Naive thymus-derived CD4-positive, alpha-beta T cell (primary cell): ENCODE data around the gene ANKS3. TPM values are rescaled to one million over a fixed set of nuclear protein-coding genes. Genes with fewer than 3 reads are reported as not detected.

Source experiments
- ATAC-seq: fragments of 150-1000 bp; cut with Tn5 transposase; 2 replicates; pipeline ENCODE4 v1.10.0; 2021; ENCODE audit warnings: mild to moderate bottlenecking, moderate library complexity
- CTCF ChIA-PET: fragments of 350-600 bp; sonication (Branson Sonifier 250); formaldehyde crosslinking; loops from one replicate; lab custom pipeline; 2021; ENCODE audit warnings: antibody characterized with exemption; lab: Charles Lee
- POLR2A ChIA-PET: fragments of 350-600 bp; sonication (Branson Sonifier 250); formaldehyde crosslinking; loops from one replicate; lab custom pipeline; 2021; ENCODE audit warnings: antibody characterized with exemption, inconsistent platforms; lab: Charles Lee
- DNase-seq, 9 donors: peaks; one replicate each; pipeline versions ENCODE4 v3.0.0 to v3.0.0-alpha.2; 2020 to 2022; ENCODE audit warnings: mixed read lengths in 1 of 9
- H3K27ac ChIP-seq: one replicate; pipeline ENCODE4 v1.7.0; 2013; ENCODE audit warnings: mild to moderate bottlenecking, low read depth, low read length, moderate library complexity
- H3K27me3 ChIP-seq, 2 donors: one replicate each; pipeline ENCODE4 v1.7.0; 2013; ENCODE audit warnings: low read length in 2 of 2, mild to moderate bottlenecking in 2 of 2, moderate library complexity in 2 of 2; ENCODE audit not compliant: control insufficient read depth in 2 of 2, insufficient read depth in 2 of 2
- H3K36me3 ChIP-seq, 3 experiments: 1 replicate in 2 of 3; 2 replicates in 1 of 3; pipeline ENCODE4 v1.7.0; 2013; ENCODE audit warnings: low read length in 3 of 3, mild to moderate bottlenecking in 3 of 3, moderate library complexity in 1 of 3; ENCODE audit not compliant: insufficient read depth in 3 of 3, control insufficient read depth in 2 of 3
- H3K4me1 ChIP-seq, 2 donors: one replicate each; pipeline ENCODE4 v1.7.0; 2013; ENCODE audit warnings: low read length in 2 of 2, mild to moderate bottlenecking in 2 of 2, moderate library complexity in 1 of 2; ENCODE audit not compliant: control insufficient read depth in 2 of 2, insufficient read depth in 2 of 2
- H3K4me3 ChIP-seq: 2 replicates; pipeline ENCODE4 v1.7.0; 2013; ENCODE audit warnings: mild to moderate bottlenecking, low read length
- H3K9me3 ChIP-seq, 3 experiments: 1 replicate in 2 of 3; 2 replicates in 1 of 3; pipeline ENCODE4 v1.7.0; 2013; ENCODE audit warnings: low read length in 3 of 3; ENCODE audit not compliant: control insufficient read depth in 2 of 3
- H3K27ac Mint-ChIP-seq, 9 donors: one replicate each; pipeline ENCODE4 v1.8.0; 2020 to 2022; ENCODE audit warnings: mixed read lengths in 9 of 9, mild to moderate bottlenecking in 8 of 9, moderate library complexity in 5 of 9, inconsistent platforms in 2 of 9
- H3K27me3 Mint-ChIP-seq, 5 donors: one replicate each; pipeline ENCODE4 v1.8.0; 2021 to 2022; ENCODE audit warnings: mixed read lengths in 5 of 5, mild to moderate bottlenecking in 1 of 5
- H3K36me3 Mint-ChIP-seq, 5 donors: one replicate each; pipeline ENCODE4 v1.8.0; 2020 to 2022; ENCODE audit warnings: mixed read lengths in 5 of 5, mild to moderate bottlenecking in 3 of 5, inconsistent platforms in 1 of 5
- H3K4me1 Mint-ChIP-seq, 7 donors: one replicate each; pipeline ENCODE4 v1.8.0; 2020 to 2022; ENCODE audit warnings: mixed read lengths in 7 of 7, mild to moderate bottlenecking in 3 of 7, inconsistent platforms in 1 of 7
- H3K4me3 Mint-ChIP-seq, 10 donors: one replicate each; pipeline ENCODE4 v1.8.0; 2020 to 2022; ENCODE audit warnings: mild to moderate bottlenecking in 10 of 10, mixed read lengths in 10 of 10, moderate library complexity in 6 of 10, inconsistent platforms in 2 of 10
- H3K9me3 Mint-ChIP-seq, 11 donors: one replicate each; pipeline ENCODE4 v1.8.0; 2020 to 2022; ENCODE audit warnings: mixed read lengths in 11 of 11, mild to moderate bottlenecking in 4 of 11, inconsistent platforms in 1 of 11, moderate library complexity in 1 of 11
- intact Hi-C, 2 donors: fragments of 100-400 bp; cut with micrococcal nuclease; formaldehyde crosslinking; loops; one replicate each; pipeline ENCODE4 v1.15.1; 2023
- polyA plus RNA-seq, 2 donors: library from polyadenylated mRNA; unstranded; fragments of 300-500 nt; fragmentation: Illumina TruSeq; gene quantifications; one replicate each; pipeline ENCODE4 v1.2.3, GENCODE V29; 2021
- total RNA-seq, 6 experiments: library from RNA in 5 of 6; stranded (reverse) in 5 of 6; gene quantifications; 1 replicate in 5 of 6; 2 replicates in 1 of 6; pipeline ENCODE4 v1.2.3 and lab custom pipeline; 2021 to 2026

The ANKS3 gene
- total and polyA plus RNA-seq, 7 experiments from 2014 or later, result 4.1 to 32.7 (median 21.5) TPM

- ChIA-PET CTCF (interaction anchor here (0.7 kb wide), 1 partner anchor 129 kb away, joined by 3 read pairs; no protein-coding TSS in a partner anchor), POLR2A (interaction anchor here (0.6 to 1.8 kb wide), 7 partner anchors 9 to 60 kb away, joined by 3 to 10 read pairs (median 4); no protein-coding TSS in a partner anchor)
- H3K27ac Mint-ChIP-seq, result peak overlapping the region; percentile 92 to 99 (median 98)
- peak in 8 of 9 donors; percentile 62 to 80 (median 76) for DNase-seq
- Histone ChIP-seq H3K27ac (peak overlapping the region; percentile 78), H3K36me3 (peaks cover 0 to 37% (median 0%) of the 10 kb centered on the region in 3 experiments), H3K9me3 (no peaks in the 10 kb centered on the region), H3K4me3 (peak overlapping the region; percentile 32), H3K27me3 (no peaks in the 10 kb centered on the region), H3K4me1 (peaks cover 19 to 28% of the 10 kb centered on the region in 2 donors)
- intact Hi-C loops, result loop anchor here (1.0 to 2.0 kb wide), 5 partner anchors 11 to 52 kb away; partner anchors contain the start of genes MGRN1 (in 2 of the 2) and NUDT16L1 (in 2 of the 2)
- peaks cover 0 to 15% (median 3%) of the 10 kb centered on the region in 5 donors for H3K36me3 Mint-ChIP-seq
- H3K4me1 Mint-ChIP-seq, result peaks cover 29 to 36% (median 31%) of the 10 kb centered on the region in 7 donors
- H3K9me3 Mint-ChIP-seq, result no peaks in the 10 kb centered on the region
- ATAC-seq, result peak; percentile 82
- no peaks in the 10 kb centered on the region for H3K27me3 Mint-ChIP-seq
- H3K4me3 Mint-ChIP-seq, result peak overlapping the region; percentile 57 to 86 (median 84)
Observed at GRCh38 chr16:4675864-4676786, 57.9 kb downstream of the ANKS3 start.

DNA sequence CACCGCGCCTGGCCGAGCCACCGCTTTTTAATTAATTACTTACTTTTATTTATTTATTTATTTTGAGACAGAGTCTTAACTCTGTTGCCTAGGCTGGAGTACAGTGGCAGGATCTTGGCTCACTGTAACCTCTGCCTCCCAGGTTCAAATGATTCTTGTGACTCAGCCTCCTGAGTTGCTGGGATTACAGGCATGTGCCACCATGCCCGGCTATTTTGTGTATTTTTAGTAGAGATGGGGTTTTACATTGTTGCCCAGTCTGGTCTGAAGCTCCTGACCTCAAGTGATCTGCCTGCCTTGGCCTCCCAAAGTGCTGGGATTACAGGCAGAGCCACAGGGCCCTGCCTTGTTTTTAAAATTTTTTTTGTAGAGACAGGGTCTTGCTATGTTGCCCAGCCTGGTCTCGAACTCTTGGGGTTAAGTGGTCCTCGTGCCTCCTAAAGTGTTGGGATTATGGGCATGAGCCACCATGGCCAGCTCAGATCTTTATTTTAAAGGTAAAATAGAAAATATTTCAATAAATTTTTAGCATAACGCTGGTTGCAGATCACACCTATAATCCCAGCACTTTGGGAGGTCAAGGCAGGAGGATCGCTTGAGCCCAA is 59.0 kb downstream of the ANKS3 start:
- ChIA-PET CTCF (no interaction called here), POLR2A (interaction anchor here (1.0 to 1.8 kb wide), 2 partner anchors 15 to 19 kb away, joined by 4 to 6 read pairs; no protein-coding TSS in a partner anchor)
- Histone ChIP-seq H3K4me1 (peaks cover 19 to 28% of the 10 kb centered on the region in 2 donors), H3K36me3 (peaks cover 0 to 26% (median 0%) of the 10 kb centered on the region in 3 experiments), H3K27ac (peak overlapping the region; percentile 78), H3K4me3 (no peak overlapping the region), H3K27me3 (no peaks in the 10 kb centered on the region), H3K9me3 (no peaks in the 10 kb centered on the region)
- peaks cover 0 to 15% (median 3%) of the 10 kb centered on the region in 5 donors for H3K36me3 Mint-ChIP-seq
- intact Hi-C loops, result no loop called here
- H3K27me3 Mint-ChIP-seq, result no peaks in the 10 kb centered on the region
- H3K4me1 Mint-ChIP-seq, result peaks cover 26 to 36% (median 31%) of the 10 kb centered on the region in 7 donors
- peak overlapping the region in 7 of 10 donors; percentile 34 to 86 (median 57) for H3K4me3 Mint-ChIP-seq
- DNase-seq (no peak), ATAC-seq (no peak)
- no peaks in the 10 kb centered on the region for H3K9me3 Mint-ChIP-seq
- peak overlapping the region in 8 of 9 donors; percentile 92 to 99 (median 98) for H3K27ac Mint-ChIP-seq

DNA sequence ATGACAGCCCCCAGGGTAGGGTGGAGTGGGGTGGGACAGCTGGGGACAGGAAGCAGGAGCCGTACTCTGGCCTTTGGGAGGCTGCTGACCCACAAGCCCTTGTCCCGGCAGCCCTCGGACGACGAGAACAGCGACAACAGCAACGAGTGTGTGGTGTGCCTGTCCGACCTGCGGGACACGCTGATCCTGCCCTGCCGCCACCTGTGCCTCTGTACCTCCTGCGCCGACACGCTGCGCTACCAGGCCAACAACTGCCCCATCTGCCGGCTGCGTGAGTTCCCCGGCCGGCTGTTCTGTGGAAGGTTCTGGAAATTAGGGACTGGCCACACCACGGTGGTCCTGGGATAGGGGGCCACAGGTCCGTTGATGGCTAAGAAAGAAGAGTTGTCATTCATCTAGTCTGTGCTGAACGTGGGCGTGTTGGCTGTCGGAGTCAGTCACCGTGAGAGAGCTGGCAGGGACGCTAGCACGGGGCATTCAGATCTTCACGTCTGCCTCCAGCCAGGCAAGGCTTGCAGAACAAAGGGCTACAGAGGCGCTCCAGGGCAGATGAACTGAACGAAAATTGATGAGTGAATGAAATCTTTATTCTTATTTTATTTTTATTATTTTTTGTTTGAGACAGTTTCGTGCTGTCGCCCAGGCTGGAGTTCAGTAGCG is 60.6 kb downstream of the ANKS3 start:
- ChIA-PET CTCF (no interaction called here), POLR2A (no interaction called here)
- Mint-ChIP-seq H3K4me3 (no peak overlapping the region), H3K27ac (peak overlapping the region in 2 of 9 donors; percentile 38 to 76), H3K36me3 (peaks cover 0 to 19% (median 7%) of the 10 kb centered on the region in 5 donors), H3K9me3 (no peaks in the 10 kb centered on the region), H3K27me3 (no peaks in the 10 kb centered on the region), H3K4me1 (peaks cover 24 to 35% (median 29%) of the 10 kb centered on the region in 7 donors)
- peaks cover 19 to 28% of the 10 kb centered on the region in 2 donors for H3K4me1 ChIP-seq
- no peaks in the 10 kb centered on the region for H3K9me3 ChIP-seq
- no peaks in the 10 kb centered on the region for H3K27me3 ChIP-seq
- DNase-seq (no peak), ATAC-seq (no peak)
- H3K36me3 ChIP-seq, result peaks cover 10 to 31% (median 12%) of the 10 kb centered on the region in 3 experiments
- no peak overlapping the region for H3K27ac ChIP-seq
- intact Hi-C loops, result no loop called here
- no peak overlapping the region for H3K4me3 ChIP-seq

GRCh38 chr16:4668313-4668960 is 65.6 kb downstream of the ANKS3 start:
- H3K4me1 ChIP-seq, result peaks cover 27 to 33% of the 10 kb centered on the region in 2 donors
- peaks cover 0 to 13% (median 4%) of the 10 kb centered on the region in 5 donors for H3K36me3 Mint-ChIP-seq
- intact Hi-C loops, result no loop called here
- H3K27ac ChIP-seq, result no peak overlapping the region
- peaks cover 13 to 36% (median 16%) of the 10 kb centered on the region in 3 experiments for H3K36me3 ChIP-seq
- H3K27me3 ChIP-seq, result no peaks in the 10 kb centered on the region
- ChIA-PET POLR2A (interaction anchor here (1.3 kb wide), 1 partner anchor 8 kb away, joined by 3 read pairs; no protein-coding TSS in a partner anchor), CTCF (no interaction called here)
- no peaks in the 10 kb centered on the region for H3K9me3 Mint-ChIP-seq
- no peak overlapping the region for H3K27ac Mint-ChIP-seq
- no peaks in the 10 kb centered on the region for H3K9me3 ChIP-seq
- no peak overlapping the region for H3K4me3 Mint-ChIP-seq
- no peak overlapping the region for H3K4me3 ChIP-seq
- H3K27me3 Mint-ChIP-seq, result no peaks in the 10 kb centered on the region
- peaks cover 15 to 39% (median 23%) of the 10 kb centered on the region in 7 donors for H3K4me1 Mint-ChIP-seq
- ATAC-seq, result no peak
- DNase-seq, result no peak

DNA sequence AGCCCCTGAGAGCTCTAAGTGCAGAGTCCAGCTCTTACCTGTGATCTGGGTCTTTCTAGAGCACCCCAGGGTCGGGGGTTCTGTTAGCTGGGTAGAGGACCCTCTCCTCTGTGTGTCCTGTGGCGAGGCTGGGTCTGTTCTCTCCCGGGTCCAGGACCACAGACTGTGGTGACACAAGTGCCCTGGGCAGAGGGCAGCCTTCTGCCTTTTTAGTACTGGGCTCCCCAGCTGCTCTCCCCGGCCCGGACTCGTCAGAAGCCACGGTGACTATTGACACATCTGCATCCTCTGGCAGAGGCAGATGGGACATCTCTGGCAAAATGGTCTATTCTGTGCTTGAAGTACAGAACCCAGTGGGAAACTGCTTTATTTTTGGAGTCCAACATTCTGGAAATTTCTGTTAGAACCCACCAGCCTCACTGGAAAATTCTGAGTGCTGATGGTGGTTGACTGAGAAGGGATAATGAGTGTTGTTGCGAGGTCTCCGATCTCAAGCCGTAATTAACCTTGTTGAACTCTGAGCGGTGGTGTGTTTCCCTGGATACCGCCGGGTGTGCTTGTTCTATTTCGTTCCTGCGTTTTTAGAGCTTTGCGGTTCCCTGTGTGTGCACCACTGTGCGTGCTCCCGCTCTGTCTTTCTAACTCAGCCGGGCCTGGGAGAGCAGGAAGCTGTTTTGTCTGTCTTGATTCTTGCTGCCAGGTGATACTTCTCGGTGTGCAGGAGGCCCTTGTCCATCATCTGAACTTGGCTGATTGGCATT is 66.7 kb downstream of the ANKS3 start:
- POLR2A ChIA-PET, result interaction anchor here (0.8 to 2.1 kb wide), 4 partner anchors 9 to 160 kb away, joined by 3 to 9 read pairs (median 3); partner anchors contain the start of genes MGRN1 and NUDT16L1

More for the DNA sequence above, 66.7 kb downstream of the ANKS3 start:
- Histone ChIP-seq H3K27me3 (no peaks in the 10 kb centered on the region), H3K27ac (no peak overlapping the region), H3K9me3 (no peaks in the 10 kb centered on the region), H3K4me3 (no peak overlapping the region), H3K36me3 (peaks cover 13 to 32% (median 16%) of the 10 kb centered on the region in 3 experiments), H3K4me1 (peaks cover 27 to 44% of the 10 kb centered on the region in 2 donors)
- H3K36me3 Mint-ChIP-seq, result peaks cover 0 to 13% (median 4%) of the 10 kb centered on the region in 5 donors
- no peak overlapping the region for H3K4me3 Mint-ChIP-seq
- no peak for DNase-seq
- intact Hi-C loops, result no loop called here
- CTCF ChIA-PET, result no interaction called here
- no peaks in the 10 kb centered on the region for H3K27me3 Mint-ChIP-seq
- H3K27ac Mint-ChIP-seq, result peak overlapping the region in 5 of 9 donors; percentile 36 to 67 (median 50)
- no peak for ATAC-seq
- H3K4me1 Mint-ChIP-seq, result peaks cover 18 to 50% (median 31%) of the 10 kb centered on the region in 7 donors
- no peaks in the 10 kb centered on the region for H3K9me3 Mint-ChIP-seq
